Activated CD8-positive, alpha-beta memory T cell treated with anti-CD3 and anti-CD28 coated beads, Interleukin-2, amount 50 U/mL, for 4 hours (primary cell): ENCODE data around the gene WHRN.

Source experiments
- DNase-seq: peaks from one replicate; pipeline ENCODE4 v3.0.0-alpha.2; 2020

Gene WHRN

GRCh38 chr9:114394523-114395333 lies 110.5 kb downstream of the WHRN start:
- no peak for DNase-seq

DNA sequence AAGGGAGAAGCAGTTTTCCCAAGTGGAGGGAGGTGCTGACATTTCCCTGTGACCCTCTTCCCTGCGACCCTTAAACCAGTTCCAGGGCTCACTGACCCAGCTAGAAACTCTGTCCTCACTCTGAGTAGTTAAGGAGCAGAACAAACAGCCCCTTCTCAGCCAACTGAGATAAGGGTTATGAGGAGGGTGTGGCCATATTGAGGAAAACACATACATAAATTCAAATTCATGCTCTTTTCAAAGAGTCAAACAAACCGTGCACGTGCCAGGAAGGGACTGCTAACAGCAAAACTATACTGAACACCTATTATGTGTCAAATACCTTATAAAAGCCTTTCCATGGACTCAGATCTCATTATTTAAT lies 112.5 kb downstream of the WHRN start:
- no peak for DNase-seq

DNA sequence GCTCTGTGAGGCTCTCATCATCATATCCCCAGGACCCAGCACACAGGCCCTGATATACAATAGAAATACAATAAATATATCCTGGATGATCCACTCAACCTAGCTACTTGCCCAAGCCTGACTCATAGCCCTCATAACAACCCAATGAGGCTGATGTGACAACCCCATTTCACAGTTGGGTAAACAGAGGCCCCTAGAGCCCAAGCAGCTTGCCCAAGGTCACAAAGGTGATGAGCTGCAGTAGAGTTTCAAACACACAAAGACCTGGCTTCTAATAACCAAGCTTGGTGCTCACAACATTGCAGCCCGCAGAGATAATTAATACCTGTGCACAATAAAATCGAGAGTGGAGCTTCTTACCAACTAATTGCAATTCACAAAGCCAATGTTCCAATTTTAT lies 114.3 kb downstream of the WHRN start:
- DNase-seq: no peak

DNA sequence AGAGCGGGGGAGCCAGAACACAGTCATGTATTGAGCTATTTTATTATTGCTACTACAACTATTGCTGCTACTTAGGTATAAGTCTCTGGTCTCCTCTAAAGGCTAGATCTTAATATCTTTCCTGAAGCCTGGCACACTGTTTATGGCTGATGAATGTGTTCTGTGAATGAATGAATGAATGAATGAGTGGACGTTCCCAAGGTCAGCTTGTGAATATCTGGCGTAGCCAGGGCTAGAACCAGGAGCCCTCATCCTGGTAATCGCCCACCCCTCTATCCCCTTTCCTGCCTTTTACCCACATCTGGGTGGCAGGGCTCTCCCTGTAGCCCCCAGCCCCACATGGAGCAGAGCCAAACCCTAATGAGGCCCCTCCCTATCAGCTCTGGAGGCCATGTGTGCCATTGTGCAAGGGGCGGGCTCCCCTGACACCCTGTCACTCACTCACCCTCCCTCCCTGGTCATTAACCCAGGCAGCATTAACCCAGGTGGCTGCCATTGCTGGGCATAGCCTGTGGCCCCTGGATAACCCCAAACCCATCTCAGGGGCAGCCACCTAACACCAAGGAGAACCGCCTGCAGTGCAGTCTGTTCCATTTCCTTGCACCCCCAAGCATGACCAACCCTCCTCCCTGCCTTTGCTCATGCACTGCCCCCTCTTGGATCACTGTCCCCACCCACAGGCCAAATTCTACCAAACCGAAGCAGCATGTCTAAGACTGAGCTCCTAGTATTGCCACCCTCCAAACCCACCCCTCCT lies 115.5 kb downstream of the WHRN start:
- no peak for DNase-seq

- no peak for DNase-seq
Observed at GRCh38 chr9:114388764-114389375, 116.4 kb downstream of the WHRN start.

DNA sequence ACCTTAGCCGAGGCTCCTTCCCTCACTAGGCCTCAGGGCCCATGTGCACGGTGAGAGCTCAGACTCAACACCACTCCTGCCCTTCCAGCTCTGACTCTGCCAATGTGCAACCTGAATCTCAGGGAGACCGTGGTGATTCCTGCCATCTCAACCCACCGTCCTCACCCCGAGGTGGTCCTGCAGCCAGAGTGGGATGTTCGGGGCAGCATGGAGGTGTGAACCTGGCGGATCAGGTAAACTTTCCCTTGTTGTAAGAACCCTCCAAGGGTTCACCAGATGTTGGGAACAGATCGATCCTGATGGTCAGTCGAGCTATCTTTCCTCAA lies 117.0 kb downstream of the WHRN start:
- no peak for DNase-seq

DNA sequence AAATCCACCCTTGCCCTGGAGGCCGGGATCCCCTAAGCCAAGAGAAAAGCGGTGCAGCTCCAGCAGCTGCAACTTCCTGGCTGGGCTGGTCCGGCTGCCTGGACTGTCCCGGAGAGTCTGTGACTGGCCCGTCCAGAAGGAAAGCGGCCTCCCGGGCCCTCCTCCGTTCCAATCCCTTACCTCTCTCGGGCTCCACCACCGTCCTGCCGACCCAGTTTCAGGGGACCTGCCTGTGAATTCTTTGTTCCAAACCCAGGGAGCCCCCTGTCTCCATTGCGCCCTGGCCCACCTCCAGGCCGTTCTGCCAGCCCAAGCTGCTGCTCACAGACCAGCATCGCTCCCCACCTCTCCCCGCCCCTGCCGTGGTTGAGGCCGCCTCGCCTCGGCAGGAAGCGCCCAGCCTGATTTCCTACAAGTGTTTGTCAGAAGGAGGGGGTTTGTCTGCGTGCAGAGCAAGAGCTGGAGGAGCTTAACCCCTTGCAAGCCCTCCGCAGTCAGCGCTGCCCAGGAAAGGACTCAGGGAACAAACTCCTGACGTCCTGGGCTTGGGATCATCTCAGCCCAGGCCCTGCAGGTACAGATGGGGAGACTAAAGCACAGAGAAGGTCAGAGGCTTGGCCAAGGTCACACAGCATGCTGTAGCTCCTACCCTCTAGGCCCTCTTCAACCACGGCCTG lies 117.5 kb downstream of the WHRN start, which contains the start of gene AKNA:
TSS of gene AKNA (minus strand) at position 303 of the 677 bp plus-strand sequence. CDS start 6,649 bp downstream, outside the sequence.
- peak; percentile 83 for DNase-seq

DNA sequence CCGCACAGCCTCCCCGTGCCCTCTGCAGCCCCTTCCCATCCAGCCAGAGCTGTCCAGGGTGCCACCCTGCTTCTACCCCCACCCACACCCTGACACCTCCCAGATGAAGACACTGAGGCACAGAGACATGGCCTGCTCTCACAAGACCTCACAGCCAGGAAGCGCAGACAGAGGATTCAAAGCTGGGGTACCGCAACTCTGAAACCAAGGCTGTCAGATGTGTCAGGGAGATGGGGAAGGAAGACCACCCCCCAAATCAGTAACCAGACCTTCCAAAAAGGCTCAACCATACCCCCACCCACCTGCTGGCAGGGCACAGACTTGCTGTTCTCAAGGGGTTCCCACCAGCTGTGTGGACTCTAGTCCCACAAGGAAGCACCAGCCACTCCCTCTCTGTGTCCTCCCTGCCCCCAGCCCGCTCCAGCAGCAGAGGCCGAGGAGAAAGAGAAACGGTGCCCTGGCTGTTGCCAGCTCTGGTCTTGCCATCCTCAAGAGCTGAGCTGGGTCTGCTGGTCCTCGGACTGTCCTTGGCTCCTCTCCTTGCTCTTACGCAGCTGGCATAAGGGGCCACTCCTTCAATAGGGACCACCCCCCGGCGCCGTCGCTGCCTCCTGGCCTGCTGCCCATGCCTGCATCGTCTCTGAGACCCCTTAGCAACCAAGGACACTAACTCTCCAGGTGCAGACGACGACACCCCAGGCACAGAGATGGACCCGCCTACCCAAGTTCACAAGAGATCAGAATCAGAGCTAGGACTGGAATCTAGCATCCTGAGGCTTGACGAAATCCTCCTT lies 118.2 kb downstream of the WHRN start:
- DNase-seq: no peak

DNA sequence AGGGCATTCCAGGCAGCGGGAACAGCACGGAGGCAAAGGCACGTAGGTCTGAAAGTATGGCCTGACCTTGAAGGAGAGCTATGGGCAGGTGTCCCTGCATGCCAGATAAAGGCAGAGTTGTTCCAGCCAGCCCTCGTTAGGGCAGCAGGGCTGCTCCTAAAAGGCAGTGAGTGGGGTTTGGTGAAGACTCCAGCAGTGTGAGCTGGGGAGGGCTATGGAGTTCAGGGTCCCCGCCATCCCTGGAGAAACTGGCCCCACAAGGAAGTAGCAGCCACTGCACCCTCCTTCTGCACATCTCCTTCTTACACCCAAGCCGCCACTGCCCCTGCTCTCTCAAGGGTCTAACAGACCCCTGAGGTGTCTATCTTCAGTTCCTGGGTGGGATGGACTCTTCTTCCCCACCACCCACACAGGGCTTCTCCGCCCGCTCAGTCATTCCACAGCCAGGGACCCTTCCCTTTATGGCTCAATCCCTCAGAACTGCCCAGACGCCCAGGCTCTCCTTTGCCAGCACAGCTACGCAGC lies 118.8 kb downstream of the WHRN start:
- DNase-seq: no peak

DNA sequence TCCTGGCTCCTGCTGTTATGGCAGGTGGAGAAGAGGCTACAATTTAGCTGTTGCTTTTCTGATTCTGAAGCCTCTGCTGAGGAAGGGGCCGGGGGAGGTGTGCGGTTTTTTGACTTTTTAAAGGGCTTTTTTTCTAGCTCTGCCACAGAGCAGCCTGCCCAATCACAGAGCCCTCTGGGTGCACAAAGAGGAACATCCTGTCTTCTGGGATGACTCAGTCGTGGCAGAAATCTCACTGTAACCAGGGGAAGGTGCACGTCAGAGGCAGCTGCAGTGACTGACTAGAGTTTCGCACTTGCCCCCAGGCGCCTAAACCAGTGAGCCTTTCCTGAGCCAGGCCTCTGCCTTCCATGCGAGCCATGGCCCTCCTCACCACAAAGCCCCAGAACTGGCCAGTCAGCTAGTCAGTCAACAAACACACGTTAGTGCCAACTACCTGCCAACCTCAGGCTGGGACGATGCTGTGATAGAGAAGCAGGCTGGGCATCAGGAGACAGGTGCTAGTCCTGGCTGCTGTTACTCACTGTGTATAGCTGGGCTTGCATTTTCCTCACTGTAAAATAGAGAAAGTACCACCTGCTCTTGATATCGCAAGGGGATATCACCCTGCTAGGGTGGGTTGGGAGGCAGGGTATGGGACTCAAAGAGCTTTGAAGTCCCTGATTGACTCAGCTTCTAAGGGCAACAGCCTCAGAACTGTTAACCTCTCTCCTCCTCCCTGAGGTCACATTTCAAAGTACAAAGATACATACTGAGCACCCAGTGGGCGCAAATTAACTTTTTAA lies 119.7 kb downstream of the WHRN start:
- peak; percentile 83 for DNase-seq

GRCh38 chr9:114384836-114385396 lies 120.4 kb downstream of the WHRN start:
- no peak for DNase-seq

- no peak for DNase-seq
Observed at GRCh38 chr9:114384341-114384740, 120.9 kb downstream of the WHRN start.

GRCh38 chr9:114383521-114384231 lies 121.6 kb downstream of the WHRN start:
- DNase-seq: no peak

DNA sequence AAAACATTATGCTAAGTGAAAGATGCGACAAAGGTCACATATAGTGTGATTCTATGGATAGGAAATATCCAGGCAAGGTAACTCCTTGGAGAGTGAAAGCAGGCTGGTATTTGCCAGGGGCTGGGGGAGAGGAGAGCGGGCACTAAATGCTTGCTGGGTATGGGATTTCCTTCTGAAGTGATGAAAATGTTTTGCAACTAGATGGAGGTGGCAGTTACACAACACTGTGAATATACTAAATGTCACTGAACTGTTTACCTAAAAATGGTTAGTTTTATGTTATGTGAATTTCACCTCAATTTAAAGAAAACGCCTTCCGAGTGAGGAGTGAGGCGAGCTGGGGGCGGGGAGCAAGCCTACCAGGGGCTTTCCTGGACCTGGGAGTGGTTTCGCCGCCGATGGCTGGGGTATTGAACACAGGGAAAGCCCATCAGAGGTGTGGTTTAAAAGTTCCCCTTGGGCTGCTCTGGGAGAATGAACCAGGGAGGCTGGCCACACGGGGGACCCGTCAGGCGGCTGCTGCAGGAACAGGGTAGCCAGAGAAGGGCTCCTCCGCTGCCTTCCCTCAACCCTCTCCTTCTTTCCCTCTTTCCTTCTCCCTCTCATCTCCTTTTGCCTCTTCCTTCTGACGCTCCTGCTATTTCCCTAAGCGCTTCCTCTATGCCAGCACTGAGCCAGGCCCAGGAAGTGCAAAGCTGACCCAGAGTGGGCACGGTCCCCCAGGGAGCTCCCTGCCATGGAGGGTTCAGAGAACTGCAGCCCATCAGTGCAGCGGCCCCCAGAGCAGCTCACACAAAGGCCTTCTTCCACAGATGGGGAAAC lies 122.4 kb downstream of the WHRN start:
- peak; percentile 74 for DNase-seq

- DNase-seq: no peak
Observed at GRCh38 chr9:114378883-114379282, 126.4 kb downstream of the WHRN start.

GRCh38 chr9:114378016-114378415 lies 127.3 kb downstream of the WHRN start:
- DNase-seq: no peak

GRCh38 chr9:114376586-114377445 lies 128.5 kb downstream of the WHRN start:
- DNase-seq: no peak

GRCh38 chr9:114375386-114376175 lies 129.7 kb downstream of the WHRN start:
- DNase-seq: no peak
